Testis (tissue), 2 donors: ENCODE measurements around the gene CTSD.

Source experiments
- POLR2A ChIP-seq: fragments of 450-650 bp; IDR thresholded peaks from one replicate; pipeline ENCODE4 v1.6.1; 2017; ENCODE audit warnings: antibody characterized with exemption, mild to moderate bottlenecking, moderate library complexity
- TF ChIP-seq, protein P1 (sequence below), 3 experiments: fragments of 450-650 bp in 2 of 3; fragments of 200-600 bp in 1 of 3; sonication (generic) in 1 of 3; IDR thresholded peaks; one replicate each; pipeline ENCODE4 v1.5.1; 2016 to 2019; ENCODE audit warnings: antibody characterized with exemption in 3 of 3, mild to moderate bottlenecking in 2 of 3, moderate library complexity in 1 of 3

DNA sequence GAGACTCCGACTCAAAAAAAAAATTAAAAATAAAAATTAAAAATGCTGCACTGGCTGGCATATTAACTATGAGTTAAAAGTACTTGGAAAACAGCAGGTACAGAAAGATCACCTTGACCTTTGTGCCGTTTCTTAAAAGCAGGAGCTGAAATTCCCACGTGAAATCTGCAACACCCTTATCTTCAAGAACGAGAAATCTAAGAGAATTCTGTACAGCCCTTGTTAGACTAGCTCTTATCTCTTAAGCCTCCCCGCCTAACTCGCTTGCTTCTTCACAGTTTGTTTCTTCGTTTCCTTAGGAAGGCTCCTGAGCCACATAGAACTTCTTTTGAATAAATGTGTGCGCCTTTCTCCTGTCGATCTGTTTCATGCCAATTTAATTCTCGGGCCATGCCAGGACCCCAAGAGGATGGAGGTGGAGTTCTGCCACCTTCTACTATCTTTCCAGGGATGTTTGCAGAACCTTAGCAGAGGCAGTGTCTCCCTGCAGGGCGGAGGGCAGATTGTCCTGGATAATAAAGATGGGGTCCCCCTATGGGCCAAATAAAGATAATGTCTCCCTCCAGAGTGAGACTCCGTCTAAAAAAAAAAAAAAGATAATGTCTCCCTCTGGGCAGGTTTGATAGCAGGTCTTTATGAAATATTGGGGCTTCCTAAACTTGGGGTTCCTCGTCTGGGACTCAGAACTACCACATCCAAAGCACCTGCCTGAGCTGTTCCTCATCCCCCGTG, 43.7 kb upstream of the CTSD start:
- no peak for TF ChIP-seq POLR2A
- TF ChIP-seq, protein P1, sequence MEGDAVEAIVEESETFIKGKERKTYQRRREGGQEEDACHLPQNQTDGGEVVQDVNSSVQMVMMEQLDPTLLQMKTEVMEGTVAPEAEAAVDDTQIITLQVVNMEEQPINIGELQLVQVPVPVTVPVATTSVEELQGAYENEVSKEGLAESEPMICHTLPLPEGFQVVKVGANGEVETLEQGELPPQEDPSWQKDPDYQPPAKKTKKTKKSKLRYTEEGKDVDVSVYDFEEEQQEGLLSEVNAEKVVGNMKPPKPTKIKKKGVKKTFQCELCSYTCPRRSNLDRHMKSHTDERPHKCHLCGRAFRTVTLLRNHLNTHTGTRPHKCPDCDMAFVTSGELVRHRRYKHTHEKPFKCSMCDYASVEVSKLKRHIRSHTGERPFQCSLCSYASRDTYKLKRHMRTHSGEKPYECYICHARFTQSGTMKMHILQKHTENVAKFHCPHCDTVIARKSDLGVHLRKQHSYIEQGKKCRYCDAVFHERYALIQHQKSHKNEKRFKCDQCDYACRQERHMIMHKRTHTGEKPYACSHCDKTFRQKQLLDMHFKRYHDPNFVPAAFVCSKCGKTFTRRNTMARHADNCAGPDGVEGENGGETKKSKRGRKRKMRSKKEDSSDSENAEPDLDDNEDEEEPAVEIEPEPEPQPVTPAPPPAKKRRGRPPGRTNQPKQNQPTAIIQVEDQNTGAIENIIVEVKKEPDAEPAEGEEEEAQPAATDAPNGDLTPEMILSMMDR (IDR thresholded peaks at IDR 0.05), result no peak
